ENCODE data around the gene HAPLN2.
"Not testable (repeated sequence)": the region's sequence is repeated elsewhere in the genome, so short reads cannot be mapped to it uniquely, and the experiment has no call there.

Gene HAPLN2

DNA sequence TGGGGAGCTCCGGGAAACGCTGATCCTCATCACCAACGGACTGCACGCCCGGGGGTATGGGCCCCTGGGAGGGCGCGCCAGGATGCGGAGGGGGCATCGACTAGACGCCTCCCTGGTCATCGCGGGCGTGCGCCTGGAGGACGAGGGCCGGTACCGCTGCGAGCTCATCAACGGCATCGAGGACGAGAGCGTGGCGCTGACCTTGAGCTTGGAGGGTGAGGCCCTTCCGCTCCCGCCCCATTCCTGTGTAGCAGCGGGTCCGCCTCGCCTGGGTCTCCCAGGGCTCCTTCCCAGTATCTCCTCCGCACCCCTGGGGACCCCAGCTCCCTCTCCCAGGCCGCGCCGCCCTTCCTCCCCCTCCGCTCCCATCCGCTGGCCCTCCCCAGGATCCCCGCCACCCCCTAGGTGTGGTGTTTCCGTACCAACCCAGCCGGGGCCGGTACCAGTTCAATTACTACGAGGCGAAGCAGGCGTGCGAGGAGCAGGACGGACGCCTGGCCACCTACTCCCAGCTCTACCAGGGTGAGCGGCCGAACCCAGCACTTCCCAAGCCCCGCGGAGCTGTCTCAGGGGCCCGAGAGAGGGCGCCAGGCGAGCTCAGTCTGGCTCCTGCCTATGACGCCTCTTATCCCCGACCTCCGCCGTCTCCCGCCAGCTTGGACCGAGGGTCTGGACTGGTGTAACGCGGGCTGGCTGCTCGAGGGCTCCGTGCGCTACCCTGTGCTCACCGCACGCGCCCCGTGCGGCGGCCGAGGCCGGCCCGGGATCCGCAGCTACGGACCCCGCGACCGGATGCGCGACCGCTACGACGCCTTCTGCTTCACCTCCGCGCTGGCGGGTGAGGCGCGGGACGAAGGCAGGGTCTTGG is 5.0 kb downstream of the HAPLN2 start:
- peak; percentile 59 to 69 for DNase-seq

DNA sequence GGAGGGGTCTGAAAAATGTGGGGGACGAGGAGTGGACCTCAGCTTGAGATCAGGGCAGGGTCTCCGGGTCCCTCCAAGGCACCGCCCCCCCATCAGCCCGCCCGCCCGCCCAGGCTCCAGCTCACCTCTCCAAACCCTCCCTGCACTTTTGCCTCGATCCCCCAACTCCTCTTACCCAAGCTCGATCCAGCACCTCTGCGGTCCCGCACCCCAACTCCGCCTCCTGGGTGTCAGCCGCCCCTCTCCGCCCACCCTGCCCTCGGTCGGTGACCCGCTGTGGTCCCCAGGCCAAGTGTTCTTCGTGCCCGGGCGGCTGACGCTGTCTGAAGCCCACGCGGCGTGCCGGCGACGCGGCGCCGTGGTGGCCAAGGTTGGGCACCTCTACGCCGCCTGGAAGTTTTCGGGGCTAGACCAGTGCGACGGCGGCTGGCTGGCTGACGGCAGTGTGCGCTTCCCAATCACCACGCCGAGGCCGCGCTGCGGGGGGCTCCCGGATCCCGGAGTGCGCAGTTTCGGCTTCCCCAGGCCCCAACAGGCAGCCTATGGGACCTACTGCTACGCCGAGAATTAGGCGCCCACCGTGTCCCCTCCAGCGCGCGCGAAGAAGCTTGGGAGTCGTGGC is 5.7 kb downstream of the HAPLN2 start:
- DNase-seq: no peak

DNA sequence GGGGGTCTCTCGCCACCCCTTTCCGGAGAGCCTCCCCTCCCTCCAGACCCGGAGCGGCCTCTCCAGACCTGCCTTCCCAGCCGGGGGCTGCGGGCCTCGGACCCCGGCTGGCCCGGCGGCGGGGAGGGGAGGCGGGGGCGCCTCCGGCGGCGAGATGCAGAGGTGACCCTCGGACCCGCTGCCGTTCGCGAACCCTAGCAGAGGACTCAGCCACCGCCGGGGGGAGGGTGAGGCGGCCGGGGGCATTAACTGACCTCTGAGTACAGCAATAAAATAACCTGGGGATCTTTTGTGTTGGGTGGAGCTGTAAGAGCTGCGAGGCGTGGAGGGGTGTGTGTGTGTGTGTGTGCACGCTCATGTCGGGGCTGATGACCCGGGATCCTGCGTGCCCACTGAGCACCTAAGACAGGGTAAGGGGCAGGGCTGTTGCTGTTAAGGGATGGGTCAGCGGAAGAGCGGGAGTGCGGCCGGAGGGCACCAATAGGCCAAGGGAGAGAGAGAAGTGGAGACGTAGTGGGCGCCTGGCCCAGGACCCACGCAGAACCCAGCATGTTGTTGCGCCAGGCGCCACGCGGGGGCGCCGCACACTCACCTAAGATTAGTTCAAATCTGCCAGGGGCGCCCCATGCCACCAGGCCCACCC is 6.3 kb downstream of the HAPLN2 start:
- DNase-seq: peak; percentile 68 to 74

DNA sequence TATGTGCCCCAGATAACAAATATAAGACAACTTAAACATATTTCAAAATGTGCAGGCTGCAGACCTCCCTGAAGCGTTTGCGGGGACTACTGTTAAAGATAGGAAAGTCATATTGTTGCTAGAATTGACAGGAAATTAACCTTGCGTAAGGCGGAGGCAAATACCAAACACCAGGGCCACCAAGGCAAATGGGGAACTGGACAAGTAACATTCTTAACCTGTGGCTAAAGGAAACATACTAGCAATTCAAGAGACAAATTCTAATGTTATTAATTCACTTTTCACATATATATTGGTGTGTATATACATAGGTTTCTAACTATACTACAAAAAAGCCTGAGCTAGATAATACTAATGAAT is 6.8 kb downstream of the HAPLN2 start:
- no peak for DNase-seq

DNA sequence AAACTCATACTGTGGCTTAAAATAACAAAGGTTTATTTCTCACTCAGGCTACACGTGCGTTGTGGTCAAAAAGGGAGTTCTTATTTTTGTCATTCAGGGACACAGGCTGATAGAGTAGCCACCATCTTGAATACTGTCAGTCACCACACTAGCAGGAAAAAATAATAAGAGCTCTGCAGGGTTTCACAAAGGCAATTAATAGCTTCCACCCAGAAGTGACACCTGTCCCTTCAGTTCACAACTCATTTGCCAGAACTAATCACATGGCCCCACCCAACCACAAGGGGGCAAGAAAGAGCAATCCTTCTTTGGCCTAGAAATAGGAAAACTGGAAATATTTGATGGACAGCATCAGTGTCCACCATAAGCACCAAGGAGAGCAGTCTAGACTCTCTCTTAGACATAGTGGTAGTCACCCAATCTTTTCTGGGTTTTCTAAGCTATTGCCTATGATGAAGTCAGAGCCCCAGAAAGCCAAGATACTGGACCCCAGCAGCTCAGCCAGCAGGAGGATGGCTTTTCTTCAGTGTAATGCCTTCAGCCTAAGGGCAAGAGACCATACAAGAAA is 8.2 kb downstream of the HAPLN2 start:
- DNase-seq: peak; percentile 33 to 54

DNA sequence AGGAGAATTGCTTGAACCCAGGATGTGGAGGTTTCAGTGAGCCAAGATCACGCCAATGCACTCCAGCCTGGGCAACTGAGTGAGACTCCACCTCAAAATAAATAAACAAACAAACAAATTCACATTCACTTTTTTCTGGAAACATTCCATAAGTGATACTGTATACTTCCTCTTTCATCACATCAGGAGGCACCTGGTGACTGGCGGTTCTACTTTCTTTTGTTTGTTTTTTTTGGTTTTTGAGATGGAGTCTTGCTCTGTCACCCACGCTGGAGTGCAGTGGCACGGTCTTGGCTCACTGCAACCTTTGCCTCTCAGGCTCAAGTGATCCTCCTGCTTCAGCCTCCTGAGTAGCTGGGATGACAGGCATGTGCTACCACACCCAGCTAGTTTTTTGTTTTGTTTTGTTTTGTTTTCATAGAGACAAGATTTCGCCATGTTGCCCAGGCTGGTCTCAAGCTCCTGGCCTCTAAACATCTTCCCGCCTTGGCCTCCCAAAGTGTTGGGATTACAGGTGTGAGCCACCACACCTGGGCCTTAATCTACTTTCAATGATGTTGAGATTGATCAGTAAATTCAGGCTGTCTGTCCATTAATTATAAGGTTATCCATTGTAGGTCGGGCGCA is 10.7 kb downstream of the HAPLN2 start:
- DNase-seq: no peak

DNA sequence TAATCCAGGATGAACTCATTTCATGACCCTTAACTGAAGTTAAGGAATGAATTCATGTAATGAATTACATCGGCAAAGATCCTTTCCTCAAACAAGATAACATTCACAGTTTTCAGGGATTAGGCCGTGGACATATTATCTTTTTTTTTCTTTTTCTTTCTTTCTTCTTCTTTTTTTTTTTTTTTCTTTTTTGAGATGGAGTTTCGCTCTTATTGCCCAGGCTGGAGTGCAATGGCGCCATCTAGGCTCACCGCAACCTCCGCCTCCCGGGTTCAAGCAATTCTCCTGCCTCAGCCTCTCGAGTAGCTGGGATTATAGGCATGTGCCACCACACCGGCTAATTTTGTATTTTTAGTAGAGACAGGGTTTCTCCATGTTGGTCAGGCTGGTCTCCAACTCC is 11.9 kb downstream of the HAPLN2 start:
- not testable (repeated sequence) for DNase-seq

DNA sequence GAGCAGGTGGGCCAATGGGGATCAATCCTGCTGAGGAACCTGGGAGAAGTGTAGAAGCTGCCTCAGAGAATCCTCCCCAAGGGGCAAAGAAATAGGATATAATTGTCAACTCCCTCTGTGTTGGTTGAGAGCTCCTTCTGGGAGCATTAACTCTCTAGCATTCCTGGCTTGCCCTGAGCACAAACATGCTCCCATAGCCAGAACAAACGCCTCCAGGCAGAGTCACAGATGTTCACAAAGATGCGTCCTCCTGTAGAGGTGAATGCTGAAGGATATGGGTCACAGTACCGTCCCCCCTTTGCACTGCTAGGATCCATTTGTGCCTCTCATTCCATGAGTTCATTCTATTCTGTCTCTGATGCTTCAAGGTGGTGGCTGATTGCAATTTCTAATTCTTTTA is 13.1 kb downstream of the HAPLN2 start:
- no peak for DNase-seq

DNA sequence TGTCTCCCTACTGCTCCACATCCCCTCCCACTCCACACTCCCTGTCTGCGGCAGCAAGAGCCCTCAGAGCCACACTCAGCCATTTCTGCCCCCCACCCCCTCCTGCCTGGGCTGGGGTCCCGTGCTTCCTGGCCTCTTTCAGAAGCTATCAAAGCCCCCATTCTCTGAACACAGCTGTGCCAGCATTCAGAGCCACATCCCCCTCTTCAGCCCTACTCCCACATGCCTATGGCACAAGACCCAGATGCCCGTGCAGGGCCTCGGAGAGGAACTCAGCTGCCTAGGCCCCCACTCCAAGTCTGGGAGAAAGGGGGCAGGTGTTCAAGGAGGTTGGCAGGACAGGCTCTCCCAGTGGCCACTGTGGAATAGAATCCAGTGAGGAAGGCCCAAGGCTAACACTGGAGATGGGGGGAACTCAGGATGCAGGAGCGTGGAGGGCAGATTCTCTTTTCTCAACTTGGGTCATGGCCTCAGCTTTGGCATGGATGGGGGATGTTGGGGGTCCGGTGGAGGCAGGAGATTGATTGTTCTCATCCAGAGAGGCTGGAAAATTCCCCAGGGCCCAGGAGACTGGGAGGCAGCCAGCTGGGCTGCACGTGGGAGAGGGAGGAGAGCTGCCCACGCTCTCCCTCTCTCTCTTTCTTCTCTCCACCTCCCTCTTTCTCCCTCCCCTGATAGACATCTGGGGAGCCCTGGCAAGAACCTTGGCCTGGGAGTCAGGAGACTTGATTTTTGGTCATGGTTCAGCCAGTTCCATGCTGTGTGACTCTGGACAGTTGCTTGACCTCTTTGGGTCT is 19.2 kb downstream of the HAPLN2 start:
- no peak for DNase-seq

DNA sequence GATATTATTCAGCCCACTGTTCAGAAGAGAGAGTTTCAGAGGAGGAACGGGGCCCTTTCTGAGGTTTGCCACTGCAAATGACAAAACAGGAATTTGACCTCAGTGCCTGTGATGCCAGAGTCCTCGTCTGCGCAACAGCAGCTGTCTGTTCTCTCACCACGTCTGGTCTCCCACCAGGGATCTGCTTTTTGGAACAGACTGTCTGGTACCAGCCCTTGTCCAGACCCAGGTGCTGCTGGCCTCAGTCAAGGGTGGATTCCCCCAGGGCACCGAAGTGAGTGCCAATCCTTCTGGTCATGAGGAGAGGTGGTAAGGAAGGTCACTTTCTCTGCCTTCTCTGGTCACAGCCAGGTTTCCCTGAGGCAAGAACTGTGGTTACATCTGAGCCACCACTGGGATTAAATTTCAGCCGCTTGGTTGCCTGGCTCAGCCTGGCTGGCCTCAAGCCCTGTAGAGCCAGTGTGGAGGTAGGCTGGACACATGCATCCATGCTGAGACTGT is 20.4 kb downstream of the HAPLN2 start:
- DNase-seq: no peak

DNA sequence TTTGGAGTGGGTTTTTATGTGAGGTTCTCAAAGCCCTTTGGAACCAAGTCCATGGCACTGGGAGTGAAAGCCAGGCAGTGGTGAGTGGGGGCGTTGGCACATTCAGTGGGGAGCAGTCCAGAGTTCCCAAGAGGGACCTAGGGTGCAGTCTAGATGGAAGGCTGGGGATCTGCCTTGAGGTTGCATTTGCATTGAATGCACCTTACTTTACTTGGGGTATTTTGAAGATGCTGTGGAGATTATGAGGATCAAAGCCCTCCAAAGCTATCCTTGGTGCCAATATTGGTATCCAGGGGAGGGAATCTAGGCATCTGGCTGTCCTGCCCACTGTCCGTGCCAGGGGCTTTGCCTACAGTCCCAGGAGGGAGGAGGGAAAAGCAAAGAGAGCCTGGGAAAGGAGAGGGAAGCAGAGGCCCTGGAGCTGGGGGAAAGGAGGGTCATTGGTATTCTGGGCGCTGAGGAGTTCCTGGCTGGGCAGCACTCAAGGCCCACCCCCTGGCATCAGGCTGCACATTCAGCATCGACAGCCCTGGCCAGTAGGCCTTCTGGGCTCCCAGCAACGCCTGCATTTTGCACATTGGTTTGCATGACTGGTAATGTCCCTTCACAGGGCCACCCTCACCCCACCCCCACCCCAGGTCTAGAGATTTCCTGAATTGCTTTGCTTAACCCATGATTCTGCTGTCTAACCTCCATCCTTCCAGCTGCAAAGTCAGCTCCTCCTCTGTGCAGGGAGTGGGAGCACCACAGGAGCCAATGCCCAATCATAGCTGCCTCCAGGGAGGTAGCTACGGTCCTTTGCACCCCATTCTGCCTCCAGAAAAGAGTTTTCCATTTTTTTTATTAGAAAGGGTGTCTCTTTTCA is 21.9 kb downstream of the HAPLN2 start:
- no peak for DNase-seq

DNA sequence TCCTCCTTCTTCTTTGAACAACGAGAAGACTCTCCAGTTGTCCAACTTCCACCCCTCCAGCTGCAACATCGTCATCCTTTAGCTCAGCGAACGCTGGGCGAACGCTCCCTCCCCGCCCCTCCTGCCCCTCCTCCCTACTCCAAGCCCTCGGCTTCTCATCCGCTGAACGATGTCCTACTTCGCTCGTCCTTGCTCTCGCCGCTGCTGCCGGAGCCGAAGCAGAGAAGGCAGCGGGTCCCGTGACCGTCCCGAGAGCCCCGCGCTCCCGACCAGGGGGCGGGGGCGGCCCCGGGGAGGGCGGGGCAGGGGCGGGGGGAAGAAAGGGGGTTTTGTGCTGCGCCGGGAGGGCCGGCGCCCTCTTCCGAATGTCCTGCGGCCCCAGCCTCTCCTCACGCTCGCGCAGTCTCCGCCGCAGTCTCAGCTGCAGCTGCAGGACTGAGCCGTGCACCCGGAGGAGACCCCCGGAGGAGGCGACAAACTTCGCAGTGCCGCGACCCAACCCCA is 22.6 kb downstream of the HAPLN2 start, which contains the start of gene BCAN:
BCAN (plus strand) TSS at position 357 of the 504 bp plus-strand sequence. CDS start 3,938 bp downstream, outside the sequence.
- DNase-seq: no peak

DNA sequence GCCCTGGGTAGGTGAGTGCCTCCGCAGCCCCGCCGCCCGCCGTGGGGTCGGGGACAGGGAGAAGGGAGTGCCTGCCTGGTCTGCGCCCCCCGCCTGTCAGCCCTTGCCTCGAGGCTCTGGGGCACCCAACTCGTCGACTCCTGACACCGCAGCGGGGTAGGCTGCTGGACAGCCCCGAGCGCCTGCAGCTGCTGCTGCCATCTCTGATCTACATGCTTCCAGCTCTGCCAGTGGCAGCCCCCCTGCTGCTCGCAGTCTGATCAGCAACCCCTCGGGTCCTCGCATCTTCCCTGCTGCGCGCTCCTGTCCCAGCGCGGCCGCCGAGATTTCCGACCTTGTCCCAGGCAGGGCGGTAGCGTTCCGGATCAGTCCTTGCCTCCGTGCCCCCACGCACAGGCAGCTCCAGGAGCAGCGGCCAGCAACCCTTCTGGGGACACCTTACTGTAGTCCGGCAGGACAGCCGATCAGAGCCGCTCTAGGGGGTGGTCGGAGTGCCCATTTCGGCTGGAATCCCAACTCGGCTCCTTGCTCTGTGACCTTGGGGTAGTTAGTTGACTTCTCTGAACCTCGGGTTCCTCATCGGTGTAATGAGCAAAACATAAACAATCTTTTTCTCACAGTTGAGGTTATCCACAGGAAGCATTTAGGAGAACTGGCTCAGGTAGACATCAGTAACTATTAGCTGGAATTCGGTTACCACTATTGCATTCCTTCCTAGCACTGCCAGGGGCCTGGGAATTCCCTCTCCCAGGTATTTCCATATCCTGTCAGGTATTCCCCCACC is 23.2 kb downstream of the HAPLN2 start:
- no peak for DNase-seq

DNA sequence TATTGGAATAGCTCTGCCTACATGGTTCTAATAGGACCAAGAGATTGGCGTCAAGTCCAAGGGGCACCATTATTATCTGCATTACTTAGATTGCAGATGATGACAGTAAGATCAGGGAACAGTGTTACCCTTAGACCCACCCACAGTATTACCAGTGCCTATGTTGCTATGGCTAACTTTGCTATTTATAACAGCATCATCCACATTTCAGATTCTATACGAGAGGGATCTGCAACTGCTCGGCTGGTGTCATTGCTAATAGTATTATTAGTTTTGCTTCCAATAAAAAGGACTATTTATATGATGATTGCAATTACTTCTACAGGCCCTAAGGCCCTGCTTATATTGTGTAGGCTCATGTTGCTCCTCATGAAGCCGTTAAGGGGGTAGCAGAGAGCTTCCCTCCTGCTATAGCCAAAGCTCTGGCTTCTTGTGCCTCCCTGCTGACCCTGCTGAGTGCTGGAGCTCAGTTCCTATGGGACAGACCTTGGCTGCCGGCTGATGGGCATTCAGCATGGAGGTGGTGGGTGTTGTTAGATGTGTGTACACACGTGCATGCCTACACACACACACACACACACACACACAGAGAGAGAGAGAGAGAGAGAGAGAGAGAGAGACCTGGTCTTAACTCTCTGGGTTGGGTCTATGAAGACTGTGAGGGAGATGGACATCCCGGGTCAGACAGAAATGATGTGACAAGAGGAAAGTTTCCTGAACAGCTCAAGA is 24.0 kb downstream of the HAPLN2 start:
- DNase-seq: no peak

DNA sequence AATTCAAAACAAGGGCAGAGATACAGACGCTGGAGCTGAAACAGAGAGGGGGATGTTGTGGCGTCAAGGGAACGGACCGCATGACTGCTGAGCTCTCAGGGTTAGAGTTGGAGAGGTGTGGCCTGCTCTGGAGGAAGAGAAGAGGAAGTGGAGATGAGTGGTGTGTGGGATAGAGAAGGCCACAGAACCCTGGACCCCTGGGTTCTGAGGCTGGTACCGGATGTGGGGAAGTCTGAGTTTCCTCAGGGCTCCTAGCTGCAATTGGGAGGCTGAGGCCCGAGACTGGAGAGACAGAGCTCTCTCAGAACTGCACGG is 24.5 kb downstream of the HAPLN2 start:
- no peak for DNase-seq

DNA sequence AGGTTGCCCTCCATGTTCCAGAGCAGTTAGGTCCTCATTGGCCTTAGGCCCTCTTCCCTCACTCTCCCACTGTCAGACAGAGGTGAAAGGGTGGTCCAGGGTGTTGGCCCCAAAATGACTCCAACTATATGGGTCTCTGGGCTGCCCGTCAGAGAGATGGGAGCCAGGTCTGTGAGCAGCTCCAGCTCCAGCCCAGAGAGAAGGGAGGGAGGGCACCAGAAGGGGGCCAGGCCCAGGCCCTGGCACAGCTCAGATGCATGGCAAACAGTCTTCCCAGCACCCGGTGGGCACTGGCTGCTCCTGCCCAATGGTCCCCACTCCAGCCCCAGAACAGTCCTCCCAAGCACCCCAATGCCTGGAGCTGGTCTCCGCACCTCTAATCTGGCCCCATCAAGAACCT is 24.9 kb downstream of the HAPLN2 start:
- no peak for DNase-seq

DNA sequence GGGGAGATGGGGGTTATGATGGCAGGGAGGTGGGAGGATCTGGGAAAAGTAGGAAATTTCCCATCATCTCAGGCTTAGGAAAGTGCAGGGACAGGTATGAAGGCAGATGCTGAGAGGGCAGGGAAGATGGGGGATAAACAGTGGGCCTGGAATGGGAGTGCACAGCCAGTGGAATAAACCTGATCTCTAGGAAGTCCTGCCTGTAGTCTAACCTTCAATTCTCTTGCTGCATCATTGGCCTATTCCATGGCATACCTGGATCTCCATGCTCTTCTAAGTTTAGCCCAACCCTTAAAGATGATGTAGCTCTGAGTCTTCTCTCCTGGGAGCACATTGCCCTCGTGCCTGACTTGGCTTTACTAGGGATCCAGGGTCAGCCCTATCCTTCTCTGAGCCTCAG is 25.4 kb downstream of the HAPLN2 start:
- no peak for DNase-seq

DNA sequence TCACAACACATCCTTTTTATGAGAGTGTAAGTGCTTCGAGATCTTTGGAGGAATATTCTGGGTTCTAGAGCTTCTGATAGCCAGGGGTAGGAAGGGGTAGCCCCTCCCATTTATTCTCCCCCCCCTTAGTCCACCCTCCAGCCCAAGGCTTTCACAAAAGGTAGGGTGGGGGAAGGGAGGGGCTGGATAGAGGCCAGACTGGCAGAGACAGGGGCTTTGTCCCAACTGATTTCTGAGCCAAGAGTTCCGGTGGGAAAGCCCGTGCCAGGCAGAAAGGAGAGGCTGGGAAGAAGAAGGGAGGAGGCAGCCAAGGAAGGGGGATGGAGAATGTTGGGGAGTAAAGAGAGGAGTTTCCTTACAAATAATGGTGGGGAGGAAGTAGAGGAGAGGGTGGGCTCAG is 25.8 kb downstream of the HAPLN2 start:
- no peak for DNase-seq

DNA sequence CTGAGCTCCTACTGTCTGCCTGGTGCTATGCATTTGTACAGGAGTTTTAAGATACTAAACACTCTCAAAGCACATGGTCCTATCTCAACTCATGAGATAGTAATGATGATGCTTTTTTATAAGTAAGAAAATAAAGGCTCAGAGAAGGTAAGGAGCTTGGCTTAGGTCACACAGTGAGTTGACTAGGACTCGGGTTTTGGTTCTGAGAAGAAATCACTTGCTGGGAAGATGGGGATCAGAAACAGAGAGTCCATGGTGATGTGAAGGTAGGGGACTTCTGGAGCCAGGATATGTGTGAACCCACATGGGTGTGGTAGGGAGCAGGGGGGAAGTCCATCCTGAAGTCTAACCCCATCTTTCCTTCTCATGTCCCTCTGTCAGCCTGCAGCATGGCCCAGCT is 26.5 kb downstream of the HAPLN2 start:
- DNase-seq: no peak

All from activated CD4-positive, alpha-beta T cell treated with anti-CD3 and anti-CD28 coated beads, Interleukin-2, amount 50 U/mL, for 48 hours (primary cell).